Measurements from ENCODE around the gene PMM1. TPM values are rescaled to one million over a fixed set of nuclear protein-coding genes. Genes with fewer than 3 reads are reported as not detected.

Gene PMM1
- total and polyA plus RNA-seq, 9 donors = 19.9 to 76.6 (median 55.7) TPM

DNA sequence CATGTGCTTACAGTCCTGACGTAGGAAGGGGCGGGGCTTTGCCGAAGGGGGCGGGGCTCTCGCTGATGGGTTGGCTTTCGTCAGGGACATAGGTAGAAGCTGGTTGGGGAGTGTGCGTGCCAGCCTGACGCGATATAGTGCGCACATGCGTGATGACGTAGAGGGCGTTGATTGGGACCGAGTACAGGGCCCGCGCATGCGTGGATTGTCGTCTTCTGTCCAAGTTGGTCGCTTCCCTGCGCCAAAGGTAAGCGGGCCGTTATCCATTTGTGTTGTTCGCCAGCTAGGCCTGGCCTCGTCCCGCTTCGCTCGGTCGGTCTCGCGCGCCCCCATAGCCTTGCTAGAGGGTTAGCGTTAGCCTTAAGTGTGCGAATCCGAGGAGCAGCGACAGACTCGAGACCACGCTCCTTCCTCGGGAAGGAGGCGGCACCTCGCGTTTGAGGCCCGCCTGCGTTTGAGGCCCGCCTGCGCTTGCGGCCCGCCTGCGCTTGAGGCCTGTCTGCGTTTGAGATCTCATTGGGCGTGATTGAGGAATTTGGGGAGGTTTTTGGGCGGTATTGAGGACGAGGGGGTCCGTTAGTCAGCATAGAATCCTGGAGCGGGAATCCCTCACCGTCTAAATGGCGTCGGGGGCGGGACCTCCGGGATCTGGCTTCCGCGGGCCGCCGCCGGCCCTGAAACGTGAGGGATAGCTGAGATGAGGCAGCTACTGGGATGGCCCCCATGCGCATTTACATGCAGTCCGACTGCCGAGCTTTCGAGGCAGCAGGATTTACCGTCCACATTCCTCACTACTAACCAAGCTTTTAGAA is 31.7 kb upstream of the PMM1 start, which contains the start of gene XRCC6:
Gene XRCC6, plus strand, starts transcription at position 197 of the 812 bp plus-strand sequence. CDS start 710 bp downstream, outside the sequence.
- Histone ChIP-seq H3K9me3 (no peaks in the 10 kb centered on the region), H3K4me3 (peak within 1 kb of the TSS; percentile 90), H3K27me3 (no peaks in the 10 kb centered on the region), H3K27ac (peak within 1 kb of the TSS; percentile 91 to 94), H3K36me3 (no peaks in the 10 kb centered on the region), H3K4me1 (ENCODE audit: insufficient read depth) (peaks cover 4% of the 10 kb centered on the region)
- peak; percentile 98 for TF ChIP-seq POLR2A (IDR thresholded peaks at IDR 0.05)
- TF ChIP-seq EP300 (IDR thresholded peaks at IDR 0.05) = peak; percentile 68
- TF ChIP-seq, protein P1, sequence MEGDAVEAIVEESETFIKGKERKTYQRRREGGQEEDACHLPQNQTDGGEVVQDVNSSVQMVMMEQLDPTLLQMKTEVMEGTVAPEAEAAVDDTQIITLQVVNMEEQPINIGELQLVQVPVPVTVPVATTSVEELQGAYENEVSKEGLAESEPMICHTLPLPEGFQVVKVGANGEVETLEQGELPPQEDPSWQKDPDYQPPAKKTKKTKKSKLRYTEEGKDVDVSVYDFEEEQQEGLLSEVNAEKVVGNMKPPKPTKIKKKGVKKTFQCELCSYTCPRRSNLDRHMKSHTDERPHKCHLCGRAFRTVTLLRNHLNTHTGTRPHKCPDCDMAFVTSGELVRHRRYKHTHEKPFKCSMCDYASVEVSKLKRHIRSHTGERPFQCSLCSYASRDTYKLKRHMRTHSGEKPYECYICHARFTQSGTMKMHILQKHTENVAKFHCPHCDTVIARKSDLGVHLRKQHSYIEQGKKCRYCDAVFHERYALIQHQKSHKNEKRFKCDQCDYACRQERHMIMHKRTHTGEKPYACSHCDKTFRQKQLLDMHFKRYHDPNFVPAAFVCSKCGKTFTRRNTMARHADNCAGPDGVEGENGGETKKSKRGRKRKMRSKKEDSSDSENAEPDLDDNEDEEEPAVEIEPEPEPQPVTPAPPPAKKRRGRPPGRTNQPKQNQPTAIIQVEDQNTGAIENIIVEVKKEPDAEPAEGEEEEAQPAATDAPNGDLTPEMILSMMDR (IDR thresholded peaks at IDR 0.05) = no peak
- 0% methylated on average over 68 to 70 of the region's 70 CpGs for WGBS, 3 donors
- DNase-seq = peak; percentile 100
- intact Hi-C loops (cut with DNase I) = no loop called here

DNA sequence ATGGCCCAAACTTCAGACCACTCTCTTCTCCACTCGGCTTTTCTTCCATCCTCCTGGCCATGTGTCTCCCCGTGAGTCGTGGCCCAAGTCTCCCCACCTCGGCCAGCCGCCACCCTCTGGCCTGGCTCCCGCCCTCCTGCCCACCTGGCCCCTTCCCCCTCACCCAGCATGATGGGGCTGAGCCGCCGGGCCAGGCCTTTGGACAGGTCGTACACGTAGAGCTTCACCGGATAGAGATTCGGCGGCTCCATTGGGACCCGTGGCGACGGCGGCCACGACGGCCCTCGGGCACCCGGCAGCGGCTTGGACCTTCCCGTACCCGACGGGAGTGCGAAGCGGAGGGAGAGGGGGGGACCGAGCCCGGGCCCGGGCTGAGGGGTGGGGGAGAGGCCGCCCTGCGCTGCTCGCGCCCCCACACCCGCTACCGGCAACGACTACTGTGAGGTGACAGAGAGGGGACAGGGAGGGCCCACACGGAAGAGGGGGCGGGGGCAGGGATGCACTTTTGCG is 31.0 kb upstream of the PMM1 start, which contains the start of gene DESI1:
Gene DESI1, minus strand, starts transcription at position 455 of the 510 bp plus-strand sequence. Its CDS starts 204 bp downstream, at position 251.
- WGBS, 3 donors = 0% methylated on average over 38 to 40 of the region's 40 CpGs

DNA sequence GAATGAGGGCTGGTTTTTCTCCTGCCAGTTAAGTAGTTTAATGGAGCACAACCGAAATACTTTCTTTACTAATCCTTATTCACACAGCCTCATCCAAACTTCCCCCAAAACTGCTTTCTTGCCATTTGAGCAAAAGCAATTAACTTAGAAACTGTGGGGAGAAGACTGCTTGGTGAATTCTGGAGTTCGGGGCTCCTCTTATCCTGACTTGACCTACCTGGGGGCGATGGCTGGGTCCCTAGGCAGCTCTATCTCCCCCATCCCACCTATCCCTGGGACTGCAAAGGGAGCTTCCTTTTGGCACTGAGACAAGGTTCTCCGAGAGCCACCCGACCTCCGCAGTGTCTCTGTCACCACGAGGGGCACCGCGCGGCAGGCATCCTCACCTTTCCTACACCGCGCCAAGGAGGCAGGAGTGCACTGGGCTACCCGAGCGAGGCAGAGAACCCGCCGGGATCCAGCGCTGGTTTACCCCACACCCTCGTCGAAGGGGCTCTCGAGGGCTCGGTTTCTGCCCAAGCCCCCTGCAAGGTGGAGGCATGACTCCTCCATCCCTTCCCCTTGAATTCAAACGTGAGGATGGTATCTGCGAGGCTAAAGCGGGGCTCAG is 30.4 kb upstream of the PMM1 start:
- Histone ChIP-seq H3K4me1 (ENCODE audit: insufficient read depth) (peaks cover 4% of the 10 kb centered on the region), H3K36me3 (no peaks in the 10 kb centered on the region), H3K4me3 (peak overlapping the region; percentile 90), H3K27ac (peak overlapping the region; percentile 87 to 94), H3K27me3 (no peaks in the 10 kb centered on the region), H3K9me3 (no peaks in the 10 kb centered on the region)
- WGBS, 3 donors = 2% methylated on average over 23 to 24 of the region's 24 CpGs
- DNase-seq = peak; percentile 26 to 63 (median 61)
- intact Hi-C loops (cut with DNase I) = no loop called here
- no peak for TF ChIP-seq EP300 (IDR thresholded peaks at IDR 0.05)
- no peak for TF ChIP-seq POLR2A (IDR thresholded peaks at IDR 0.05)
- TF ChIP-seq, protein P1 (IDR thresholded peaks at IDR 0.05) = peak in 1 of 3 donors; percentile 5

More for the DNA sequence above, 31.0 kb upstream of the PMM1 start, which contains the start of gene DESI1:
- Histone ChIP-seq H3K4me3 (peak within 1 kb of the TSS; percentile 90), H3K27me3 (no peaks in the 10 kb centered on the region), H3K4me1 (ENCODE audit: insufficient read depth) (peaks cover 4% of the 10 kb centered on the region), H3K36me3 (no peaks in the 10 kb centered on the region), H3K27ac (peak within 1 kb of the TSS; percentile 91 to 94), H3K9me3 (no peaks in the 10 kb centered on the region)
- no peak for TF ChIP-seq POLR2A (IDR thresholded peaks at IDR 0.05)
- no peak for TF ChIP-seq EP300 (IDR thresholded peaks at IDR 0.05)
- TF ChIP-seq, protein P1 (IDR thresholded peaks at IDR 0.05) = no peak
- intact Hi-C loops (cut with DNase I) = no loop called here
- no peak for DNase-seq

DNA sequence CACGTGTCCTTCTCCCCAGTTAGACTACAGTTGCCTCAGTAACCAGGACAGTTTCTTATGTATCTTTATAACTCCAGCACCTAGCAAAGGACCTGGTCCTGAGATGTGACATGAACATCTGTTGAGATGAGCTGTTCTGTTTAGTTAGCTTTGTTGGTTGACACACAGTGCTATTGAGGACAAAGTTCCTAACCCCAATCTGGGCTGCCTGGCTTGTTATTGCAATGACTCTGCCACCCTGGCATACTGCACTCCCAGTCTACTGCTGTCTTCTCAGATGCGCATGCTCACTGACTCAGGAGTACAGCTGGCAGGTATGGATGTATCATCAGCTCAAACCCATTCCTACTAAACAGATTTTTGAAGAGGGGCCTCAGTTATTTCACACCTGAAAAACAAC is 23.8 kb upstream of the PMM1 start:
- no peaks in the 10 kb centered on the region for H3K27me3 ChIP-seq
- no peak overlapping the region for H3K4me3 ChIP-seq
- intact Hi-C loops (cut with DNase I) = no loop called here
- no peaks in the 10 kb centered on the region for H3K36me3 ChIP-seq
- WGBS, 3 donors = 92 to 96% (median 93%) methylated on average over 2 of the region's 2 CpGs
- no peak overlapping the region for H3K27ac ChIP-seq
- no peaks in the 10 kb centered on the region for H3K4me1 ChIP-seq (ENCODE audit: insufficient read depth)
- no peaks in the 10 kb centered on the region for H3K9me3 ChIP-seq
- TF ChIP-seq POLR2A (IDR thresholded peaks at IDR 0.05) (no peak), EP300 (IDR thresholded peaks at IDR 0.05) (no peak)
- TF ChIP-seq, protein P1 (IDR thresholded peaks at IDR 0.05) = no peak
- no peak for DNase-seq
